Esophagus squamous epithelium (tissue), 5 donors: ENCODE measurements around the gene PPP1R14B. TPM values are rescaled to one million over a fixed set of nuclear protein-coding genes. Genes with fewer than 3 reads are reported as not detected.

Experiments
- DNase-seq: peaks from one replicate; lab custom pipeline; 2025; lab: John Stamatoyannopoulos, UW
- H3K27ac ChIP-seq, 4 donors: fragments of 200-600 bp; sonication (generic); one replicate each; pipeline ENCODE4 v1.5.1; 2016 to 2019; ENCODE audit warnings: mild to moderate bottlenecking in 1 of 4
- H3K27me3 ChIP-seq, 4 donors: fragments of 200-600 bp; sonication (generic); 1 replicate in 3 of 4; 2 replicates in 1 of 4; pipeline versions ENCODE4 v1.5.1 to v1.6.0; 2017 to 2021; ENCODE audit warnings: antibody characterized with exemption in 1 of 4
- H3K36me3 ChIP-seq, 3 donors: fragments of 200-600 bp; sonication (generic); one replicate each; pipeline ENCODE4 v1.5.1; 2016 to 2019
- H3K4me1 ChIP-seq, 3 donors: fragments of 200-600 bp; sonication (generic); one replicate each; pipeline ENCODE4 v1.5.1; 2017 to 2019
- H3K4me3 ChIP-seq, 4 donors: fragments of 200-600 bp; sonication (generic); 1 replicate in 3 of 4; 2 replicates in 1 of 4; pipeline ENCODE4 v1.5.1; 2016 to 2019; ENCODE audit warnings: mild to moderate bottlenecking in 2 of 4, moderate library complexity in 1 of 4
- H3K9me3 ChIP-seq, 3 donors: fragments of 200-600 bp; sonication (generic); one replicate each; pipeline ENCODE4 v1.5.1; 2016 to 2019
- CTCF ChIP-seq, 6 experiments: fragments of 450-650 bp in 4 of 6; fragments of 200-600 bp in 2 of 6; sonication (generic) in 2 of 6; IDR thresholded peaks; one replicate each; pipeline ENCODE4 v1.5.1; 2016 to 2019; ENCODE audit warnings: antibody characterized with exemption in 6 of 6, mild to moderate bottlenecking in 4 of 6, moderate library complexity in 4 of 6
- POLR2A ChIP-seq, 4 donors: fragments of 450-650 bp; IDR thresholded peaks; one replicate each; pipeline ENCODE4 v1.6.1; 2017; ENCODE audit warnings: antibody characterized with exemption in 4 of 4, mild to moderate bottlenecking in 4 of 4, moderate library complexity in 3 of 4
- WGBS, 2 donors: methylation state at CpG; one replicate each; pipeline ENCODE4 v1.1.5; 2018; 5-methylcytosine and 5-hydroxymethylcytosine counted together
- intact Hi-C: fragments of 100-400 bp; cut with DNase I; formaldehyde crosslinking; loops from one replicate; pipeline ENCODE4 v1.15.0; 2022
- total RNA-seq, 4 donors: library from RNA; depleted of rRNA; stranded (reverse); fragments of >200 nt; gene quantifications; one replicate each; pipeline ENCODE4 v1.1.0, GENCODE V29; 2016
- donor health status: DM: yes; HTN: yes; CAD: no.

The PPP1R14B gene
- total RNA-seq, 4 donors from 2014 or later, result 137 to 279 (median 203) TPM

- no peak for TF ChIP-seq CTCF (IDR thresholded peaks at IDR 0.05)
- no peak for TF ChIP-seq POLR2A (IDR thresholded peaks at IDR 0.05)
- intact Hi-C loops, result no loop called here
- peaks cover 16 to 39% (median 20%) of the 10 kb centered on the region in 3 donors for H3K36me3 ChIP-seq
- no peak for DNase-seq
- H3K4me1 ChIP-seq, result peaks cover 31 to 57% (median 32%) of the 10 kb centered on the region in 3 donors
- 29 to 49% methylated on average over 8 to 13 of the region's 23 CpGs for WGBS, 2 donors
- H3K9me3 ChIP-seq, result no peaks in the 10 kb centered on the region
- H3K27ac ChIP-seq, result peak overlapping the region; percentile 98 to 99 (median 98)
- peak overlapping the region in 3 of 4 donors; percentile 58 to 87 (median 82) for H3K4me3 ChIP-seq
- no peaks in the 10 kb centered on the region for H3K27me3 ChIP-seq
These were observed 21.5 kb upstream of the PPP1R14B start for GRCh38 chr11:64268025-64268892.

- Histone ChIP-seq H3K4me3 (no peak overlapping the region), H3K27ac (peak overlapping the region; percentile 98 to 99 (median 98)), H3K27me3 (no peaks in the 10 kb centered on the region), H3K4me1 (peaks cover 31 to 54% (median 32%) of the 10 kb centered on the region in 3 donors), H3K9me3 (no peaks in the 10 kb centered on the region), H3K36me3 (peaks cover 23 to 48% (median 27%) of the 10 kb centered on the region in 3 donors)
- WGBS, 2 donors, result 47 to 64% methylated on average over 13 to 15 of the region's 27 CpGs
- TF ChIP-seq POLR2A (IDR thresholded peaks at IDR 0.05) (no peak), CTCF (IDR thresholded peaks at IDR 0.05) (no peak)
- intact Hi-C loops, result no loop called here
- no peak for DNase-seq
These were observed 20.6 kb upstream of the PPP1R14B start for GRCh38 chr11:64267207-64267945.

- H3K4me1 ChIP-seq, result peaks cover 25 to 45% (median 27%) of the 10 kb centered on the region in 3 donors
- H3K27me3 ChIP-seq, result no peaks in the 10 kb centered on the region
- 58 to 61% methylated on average over 10 to 15 of the region's 15 CpGs for WGBS, 2 donors
- intact Hi-C loops, result no loop called here
- peaks cover 31 to 58% (median 33%) of the 10 kb centered on the region in 3 donors for H3K36me3 ChIP-seq
- no peak overlapping the region for H3K4me3 ChIP-seq
- no peaks in the 10 kb centered on the region for H3K9me3 ChIP-seq
- TF ChIP-seq CTCF (IDR thresholded peaks at IDR 0.05), result no peak
- TF ChIP-seq POLR2A (IDR thresholded peaks at IDR 0.05), result no peak
- DNase-seq, result no peak
- peak overlapping the region in 3 of 4 donors; percentile 98 to 99 (median 98) for H3K27ac ChIP-seq
These were observed 19.6 kb upstream of the PPP1R14B start for GRCh38 chr11:64266339-64266738.

GRCh38 chr11:64265176-64266160 is 18.7 kb upstream of the PPP1R14B start:
- intact Hi-C loops, result no loop called here
- H3K27ac ChIP-seq, result peak overlapping the region in 1 of 4 donors; percentile 99
- H3K9me3 ChIP-seq, result no peaks in the 10 kb centered on the region
- H3K4me3 ChIP-seq, result no peak overlapping the region
- no peaks in the 10 kb centered on the region for H3K27me3 ChIP-seq
- no peak for TF ChIP-seq CTCF (IDR thresholded peaks at IDR 0.05)
- no peak for TF ChIP-seq POLR2A (IDR thresholded peaks at IDR 0.05)
- DNase-seq, result no peak
- peaks cover 31 to 67% (median 37%) of the 10 kb centered on the region in 3 donors for H3K36me3 ChIP-seq
- H3K4me1 ChIP-seq, result peaks cover 25 to 44% (median 27%) of the 10 kb centered on the region in 3 donors
- 82 to 92% methylated on average over 6 to 12 of the region's 35 CpGs for WGBS, 2 donors
